CD8-positive, alpha-beta memory T cell (primary cell): ENCODE results near the gene MRPL17. TPM values are rescaled to one million over a fixed set of nuclear protein-coding genes. Genes with fewer than 3 reads are reported as not detected.

Experiments used
- CTCF ChIA-PET: fragments of 350-600 bp; sonication (Branson Sonifier 250); formaldehyde crosslinking; loops from one replicate; lab custom pipeline; 2021; ENCODE audit warnings: antibody characterized with exemption; lab: Charles Lee
- POLR2A ChIA-PET: fragments of 350-600 bp; sonication (Branson Sonifier 250); formaldehyde crosslinking; loops from one replicate; lab custom pipeline; 2021; ENCODE audit warnings: antibody characterized with exemption; lab: Charles Lee
- DNase-seq, 5 donors: peaks; one replicate each; pipeline versions ENCODE4 v3.0.0 to v3.0.0-alpha.2; 2020 to 2022; ENCODE audit warnings: mixed read lengths in 1 of 5
- H3K27ac ChIP-seq: one replicate; pipeline ENCODE4 v1.7.0; 2013; ENCODE audit warnings: low read depth, mild to moderate bottlenecking, low read length, moderate library complexity
- H3K27me3 ChIP-seq: 2 replicates; pipeline ENCODE4 v1.7.0; 2013; ENCODE audit warnings: low read length, mild to moderate bottlenecking; ENCODE audit not compliant: insufficient read depth, poor library complexity, severe bottlenecking
- H3K36me3 ChIP-seq: 2 replicates; pipeline ENCODE4 v1.7.0; 2013; ENCODE audit warnings: mild to moderate bottlenecking, low read length, moderate library complexity; ENCODE audit not compliant: insufficient read depth
- H3K4me1 ChIP-seq: 2 replicates; pipeline ENCODE4 v1.7.0; 2013; ENCODE audit warnings: mild to moderate bottlenecking, low read length, moderate library complexity; ENCODE audit not compliant: insufficient read depth
- H3K4me3 ChIP-seq: 2 replicates; pipeline ENCODE4 v1.7.0; 2013; ENCODE audit warnings: mild to moderate bottlenecking, low read length
- H3K9me3 ChIP-seq: 2 replicates; pipeline ENCODE4 v1.7.0; 2013; ENCODE audit warnings: mild to moderate bottlenecking, low read length
- H3K27ac Mint-ChIP-seq, 8 donors: one replicate each; pipeline ENCODE4 v1.8.0; 2020 to 2021; ENCODE audit warnings: mixed read lengths in 8 of 8, mild to moderate bottlenecking in 6 of 8, inconsistent platforms in 3 of 8, moderate library complexity in 3 of 8
- H3K27me3 Mint-ChIP-seq, 2 donors: one replicate each; pipeline ENCODE4 v1.8.0; 2020 to 2021; ENCODE audit warnings: mixed read lengths in 2 of 2, mild to moderate bottlenecking in 1 of 2, moderate library complexity in 1 of 2
- H3K36me3 Mint-ChIP-seq, 3 donors: one replicate each; pipeline ENCODE4 v1.8.0; 2020 to 2021; ENCODE audit warnings: mixed read lengths in 3 of 3, inconsistent platforms in 1 of 3, mild to moderate bottlenecking in 1 of 3
- H3K4me1 Mint-ChIP-seq, 3 donors: one replicate each; pipeline ENCODE4 v1.8.0; 2020 to 2021; ENCODE audit warnings: mixed read lengths in 3 of 3, inconsistent platforms in 1 of 3, mild to moderate bottlenecking in 1 of 3
- H3K4me3 Mint-ChIP-seq, 7 donors: one replicate each; pipeline ENCODE4 v1.8.0; 2020 to 2021; ENCODE audit warnings: mixed read lengths in 7 of 7, mild to moderate bottlenecking in 6 of 7, moderate library complexity in 4 of 7, inconsistent platforms in 2 of 7
- H3K9me3 Mint-ChIP-seq, 5 donors: one replicate each; pipeline ENCODE4 v1.8.0; 2020 to 2022; ENCODE audit warnings: mixed read lengths in 5 of 5, mild to moderate bottlenecking in 3 of 5, moderate library complexity in 2 of 5, inconsistent platforms in 1 of 5
- polyA plus RNA-seq: library from polyadenylated mRNA; unstranded; fragments of 300-500 nt; fragmentation: Illumina TruSeq; gene quantifications from one replicate; pipeline ENCODE4 v1.2.3, GENCODE V29; 2021
- total RNA-seq, 2 experiments: library from RNA; stranded (reverse); gene quantifications; one replicate each; pipeline ENCODE4 v1.2.3, GENCODE V29; 2021

MRPL17 gene
- total and polyA plus RNA-seq, 3 experiments from 2014 or later = 24.3 to 129 (median 124) TPM

DNA sequence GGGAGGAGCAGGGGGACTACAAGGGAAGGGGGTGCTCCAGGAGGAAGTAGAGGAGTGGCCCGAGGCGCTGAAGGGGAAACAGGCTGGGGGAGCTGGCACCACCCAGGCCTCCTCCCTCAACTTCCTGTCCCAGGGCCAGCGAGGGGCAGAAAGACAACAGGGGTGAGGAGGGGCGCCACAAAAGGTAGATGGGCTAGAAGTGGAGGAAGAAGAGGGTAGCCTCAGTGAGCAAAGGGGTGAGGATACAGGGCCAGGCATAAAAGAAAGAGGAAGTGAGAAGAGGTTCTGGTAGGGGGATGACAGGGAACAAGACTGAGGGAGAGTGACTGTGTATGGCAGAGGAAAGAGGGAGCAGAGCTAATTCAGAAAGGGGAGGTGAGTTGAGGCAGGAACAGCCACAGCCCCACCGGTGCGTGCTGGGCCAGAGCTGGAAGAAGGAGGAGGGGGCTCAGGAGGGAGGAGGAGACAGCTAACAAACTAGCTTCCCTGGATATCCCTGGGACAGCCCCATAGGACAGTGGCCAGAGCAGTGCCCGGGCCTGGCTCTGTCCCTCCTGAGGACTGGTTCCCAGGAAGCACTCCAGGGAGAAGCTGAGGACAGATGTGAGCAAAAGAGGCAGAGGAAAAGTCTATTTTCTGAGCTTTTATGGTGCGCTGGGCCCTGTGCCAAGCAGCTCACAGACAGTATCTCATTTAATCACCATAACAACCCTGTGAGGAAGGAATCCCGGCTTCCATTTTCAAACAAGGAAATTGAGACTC is 36.0 kb downstream of the MRPL17 start:
- no peaks in the 10 kb centered on the region for H3K27me3 ChIP-seq
- H3K4me3 ChIP-seq = peak overlapping the region; percentile 40
- POLR2A ChIA-PET = interaction anchor here (0.6 to 1.8 kb wide), 5 partner anchors 20 to 158 kb away, joined by 3 to 10 read pairs (median 5); partner anchors contain the start of genes TAF10 and TPP1
- Mint-ChIP-seq H3K27me3 (peaks cover 0 to 1% of the 10 kb centered on the region in 2 donors), H3K4me3 (no peak overlapping the region), H3K4me1 (no peaks in the 10 kb centered on the region), H3K9me3 (no peaks in the 10 kb centered on the region), H3K27ac (no peak overlapping the region), H3K36me3 (no peaks in the 10 kb centered on the region)
- CTCF ChIA-PET = interaction anchor here (0.8 to 1.9 kb wide), 12 partner anchors 9 to 116 kb away, joined by 3 to 13 read pairs (median 3); partner anchors contain the start of genes DCHS1, MRPL17 and TPP1
- H3K9me3 ChIP-seq = no peaks in the 10 kb centered on the region
- no peak overlapping the region for H3K27ac ChIP-seq
- H3K4me1 ChIP-seq = peaks cover 65% of the 10 kb centered on the region
- DNase-seq = peak in 3 of 5 donors; percentile 22 to 64 (median 41)
- H3K36me3 ChIP-seq = no peaks in the 10 kb centered on the region

DNA sequence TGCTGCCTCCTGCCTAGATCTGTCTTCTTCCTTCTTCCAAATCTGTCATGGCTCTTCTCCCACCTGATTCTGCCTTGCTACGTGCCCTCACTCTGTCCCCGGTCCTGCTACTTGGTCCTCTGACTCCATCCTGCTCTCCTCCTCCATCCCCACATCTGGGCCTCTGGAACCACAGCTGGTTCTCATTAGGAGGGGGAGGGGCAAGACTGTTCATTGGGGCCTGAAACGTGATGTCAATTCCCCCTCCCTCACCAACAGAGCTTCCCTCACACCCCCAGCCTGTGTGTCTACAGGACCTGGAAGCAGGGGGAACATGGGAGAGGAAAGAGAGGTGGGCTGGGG is 36.6 kb downstream of the MRPL17 start:
- no peak overlapping the region for H3K27ac ChIP-seq
- Mint-ChIP-seq H3K36me3 (no peaks in the 10 kb centered on the region), H3K9me3 (no peaks in the 10 kb centered on the region), H3K27me3 (peaks cover 0 to 1% of the 10 kb centered on the region in 2 donors), H3K27ac (no peak overlapping the region), H3K4me3 (no peak overlapping the region), H3K4me1 (no peaks in the 10 kb centered on the region)
- ChIA-PET POLR2A (interaction anchor here (0.7 to 1.8 kb wide), 4 partner anchors 20 to 157 kb away, joined by 3 to 10 read pairs (median 6); partner anchors contain the start of genes TAF10 and TPP1), CTCF (interaction anchor here (0.9 to 1.9 kb wide), 7 partner anchors 12 to 42 kb away, joined by 3 to 13 read pairs (median 4); partner anchors contain the start of genes MRPL17 and TPP1)
- no peaks in the 10 kb centered on the region for H3K27me3 ChIP-seq
- no peaks in the 10 kb centered on the region for H3K36me3 ChIP-seq
- no peaks in the 10 kb centered on the region for H3K9me3 ChIP-seq
- DNase-seq = no peak
- H3K4me3 ChIP-seq = peak overlapping the region; percentile 40
- peaks cover 62% of the 10 kb centered on the region for H3K4me1 ChIP-seq

DNA sequence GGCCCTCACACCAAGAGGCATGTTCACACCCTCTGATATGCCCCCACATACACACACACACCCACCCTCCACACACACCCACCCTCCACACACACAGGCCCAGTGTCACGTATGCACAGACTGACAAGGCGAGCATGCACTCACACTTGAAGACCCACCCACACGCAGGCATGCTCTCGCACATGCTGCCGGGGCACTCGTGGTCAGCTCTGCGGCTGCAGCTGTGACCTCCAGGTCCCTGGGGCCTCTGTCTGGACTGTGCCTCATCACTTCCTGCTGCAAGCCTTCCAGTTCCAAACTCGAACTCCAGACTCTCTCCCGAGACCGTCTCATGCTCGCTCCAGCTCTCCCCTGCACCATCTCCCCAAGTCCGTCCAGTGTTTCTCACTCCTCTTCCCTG is 37.1 kb downstream of the MRPL17 start:
- Histone ChIP-seq H3K36me3 (no peaks in the 10 kb centered on the region), H3K9me3 (no peaks in the 10 kb centered on the region), H3K27me3 (no peaks in the 10 kb centered on the region), H3K27ac (no peak overlapping the region), H3K4me3 (peak overlapping the region; percentile 40), H3K4me1 (peaks cover 59% of the 10 kb centered on the region)
- no peak for DNase-seq
- Mint-ChIP-seq H3K4me3 (peak overlapping the region in 4 of 7 donors; percentile 29 to 64 (median 59)), H3K27me3 (peaks cover 0 to 1% of the 10 kb centered on the region in 2 donors), H3K27ac (peak overlapping the region in 2 of 8 donors; percentile 80), H3K4me1 (no peaks in the 10 kb centered on the region), H3K36me3 (no peaks in the 10 kb centered on the region), H3K9me3 (no peaks in the 10 kb centered on the region)
- ChIA-PET CTCF (interaction anchor here (1.3 to 1.6 kb wide), 2 partner anchors 27 to 41 kb away, joined by 4 to 5 read pairs; partner anchors contain the start of gene TPP1), POLR2A (interaction anchor here (0.7 to 1.8 kb wide), 3 partner anchors 19 to 157 kb away, joined by 3 to 10 read pairs (median 5); partner anchors contain the start of gene TAF10)

DNA sequence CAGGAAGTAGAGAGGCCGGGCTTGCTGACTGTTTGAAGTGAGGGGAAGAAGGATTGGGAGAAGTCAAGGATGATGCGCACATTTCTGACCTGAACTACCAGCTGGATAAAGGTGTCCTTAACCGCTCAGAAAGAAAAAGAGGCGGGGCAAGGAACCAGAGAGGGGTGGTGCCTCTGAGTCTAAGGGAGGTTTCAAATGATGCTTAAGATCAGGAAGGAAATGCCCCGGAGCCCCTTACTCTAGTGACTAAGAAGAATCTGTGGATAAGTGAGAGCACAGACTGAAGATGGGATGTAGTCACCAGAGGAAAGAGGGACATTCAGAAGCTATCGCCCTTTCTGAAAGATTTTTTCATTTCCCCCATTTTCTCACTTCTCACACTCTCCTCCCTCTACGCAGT is 40.2 kb downstream of the MRPL17 start:
- Histone ChIP-seq H3K27me3 (no peaks in the 10 kb centered on the region), H3K36me3 (no peaks in the 10 kb centered on the region), H3K27ac (no peak overlapping the region), H3K4me3 (no peak overlapping the region), H3K4me1 (peaks cover 45% of the 10 kb centered on the region), H3K9me3 (no peaks in the 10 kb centered on the region)
- DNase-seq = no peak
- H3K27me3 Mint-ChIP-seq = peaks cover 0 to 1% of the 10 kb centered on the region in 2 donors
- no peaks in the 10 kb centered on the region for H3K9me3 Mint-ChIP-seq
- H3K36me3 Mint-ChIP-seq = peaks cover 0 to 4% (median 0%) of the 10 kb centered on the region in 3 donors
- CTCF ChIA-PET = no interaction called here
- no peak overlapping the region for H3K27ac Mint-ChIP-seq
- POLR2A ChIA-PET = no interaction called here
- H3K4me1 Mint-ChIP-seq = no peaks in the 10 kb centered on the region
- H3K4me3 Mint-ChIP-seq = no peak overlapping the region

DNA sequence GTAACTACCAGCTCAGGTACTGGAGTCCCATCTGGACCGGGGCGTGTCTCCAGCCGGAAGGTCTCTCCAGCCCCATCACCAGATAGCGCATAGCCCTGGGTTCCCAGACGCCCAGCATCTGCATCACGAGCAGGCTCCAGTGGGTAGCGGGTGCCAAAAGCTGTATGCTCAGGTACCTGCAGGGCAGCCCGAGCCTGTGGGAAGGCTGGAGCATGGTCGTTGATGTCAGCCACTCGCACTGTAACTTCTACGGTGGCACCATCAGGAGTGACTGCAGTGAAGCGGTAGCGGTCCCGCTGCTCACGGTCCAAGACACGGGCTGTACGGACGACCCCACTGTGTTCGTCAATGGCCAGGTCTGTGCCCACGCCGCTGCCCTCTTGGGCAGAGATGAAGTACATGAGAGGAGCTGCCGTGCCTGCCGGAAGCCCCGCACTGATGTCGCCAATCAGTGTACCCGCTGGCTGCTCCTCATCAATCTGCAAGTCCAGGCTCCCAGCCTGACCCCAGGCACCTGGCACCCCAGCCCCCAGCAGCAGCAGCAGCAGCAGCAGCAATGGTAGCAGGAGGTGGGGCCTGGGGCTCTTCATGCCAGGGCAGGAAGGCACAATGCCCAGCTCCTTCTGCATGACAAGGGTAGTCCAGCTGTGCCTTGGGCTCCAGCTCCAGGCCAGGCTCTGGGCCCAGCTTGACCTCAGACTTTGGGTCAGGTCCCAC is 42.0 kb downstream of the MRPL17 start:
- Mint-ChIP-seq H3K36me3 (peaks cover 0 to 4% (median 0%) of the 10 kb centered on the region in 3 donors), H3K9me3 (no peaks in the 10 kb centered on the region), H3K4me3 (no peak overlapping the region), H3K4me1 (no peaks in the 10 kb centered on the region), H3K27me3 (peaks cover 0 to 1% of the 10 kb centered on the region in 2 donors), H3K27ac (no peak overlapping the region)
- H3K4me1 ChIP-seq = peaks cover 27% of the 10 kb centered on the region
- no peak overlapping the region for H3K4me3 ChIP-seq
- DNase-seq = no peak
- H3K27me3 ChIP-seq = no peaks in the 10 kb centered on the region
- H3K36me3 ChIP-seq = no peaks in the 10 kb centered on the region
- no peak overlapping the region for H3K27ac ChIP-seq
- H3K9me3 ChIP-seq = no peaks in the 10 kb centered on the region
- ChIA-PET CTCF (interaction anchor here (0.6 kb wide), 1 partner anchor 11 kb away, joined by 3 read pairs; no protein-coding TSS in a partner anchor), POLR2A (no interaction called here)

DNA sequence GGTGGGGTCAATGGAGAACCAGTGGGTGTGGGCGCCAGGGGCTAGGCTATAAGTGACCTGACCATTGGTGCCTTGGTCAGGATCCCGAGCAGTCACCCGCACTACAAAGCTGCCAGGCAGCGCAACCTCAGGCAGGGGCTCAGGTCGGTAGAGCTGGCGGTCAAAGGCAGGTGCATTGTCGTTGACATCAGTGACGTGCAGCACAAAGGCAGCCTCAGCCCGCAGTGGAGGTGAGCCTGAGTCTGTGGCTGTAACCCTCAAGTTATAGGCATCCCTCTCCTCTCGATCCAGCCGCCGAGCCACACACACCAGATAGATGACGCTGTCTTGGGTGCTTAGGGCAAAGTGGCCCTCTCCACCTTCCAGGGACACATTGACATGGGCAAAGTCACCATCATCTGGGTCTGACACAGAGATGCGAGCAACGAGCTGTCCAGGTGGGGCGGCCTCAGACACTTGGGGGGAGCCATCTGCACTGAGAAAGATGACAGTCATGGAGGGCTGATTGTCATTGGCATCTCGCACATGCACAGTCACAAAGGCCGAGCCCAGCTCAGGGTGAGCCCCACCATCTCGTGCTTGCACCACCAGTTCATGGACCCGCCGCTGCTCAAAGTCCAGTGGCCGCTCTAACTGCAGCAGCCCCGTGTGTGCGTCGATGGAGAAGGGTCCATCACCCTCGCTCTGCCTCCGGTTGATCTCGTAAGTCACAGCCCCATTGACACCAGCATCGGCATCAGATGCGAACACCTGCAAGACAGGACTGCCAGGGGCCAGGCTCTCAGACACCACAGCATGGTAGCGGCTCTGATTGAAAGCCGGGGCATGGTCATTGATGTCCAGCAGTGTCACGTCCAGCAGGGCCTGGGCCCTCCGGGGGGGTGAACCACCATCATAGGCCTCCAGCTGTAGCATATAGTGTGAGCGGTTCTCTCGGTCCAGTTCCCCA is 42.8 kb downstream of the MRPL17 start:
- no peak overlapping the region for H3K4me3 Mint-ChIP-seq
- H3K27ac ChIP-seq = no peak overlapping the region
- H3K9me3 ChIP-seq = no peaks in the 10 kb centered on the region
- H3K27ac Mint-ChIP-seq = no peak overlapping the region
- H3K27me3 ChIP-seq = no peaks in the 10 kb centered on the region
- H3K9me3 Mint-ChIP-seq = no peaks in the 10 kb centered on the region
- no peaks in the 10 kb centered on the region for H3K36me3 ChIP-seq
- no peaks in the 10 kb centered on the region for H3K27me3 Mint-ChIP-seq
- DNase-seq = no peak
- H3K36me3 Mint-ChIP-seq = peaks cover 0 to 4% (median 0%) of the 10 kb centered on the region in 3 donors
- ChIA-PET POLR2A (no interaction called here), CTCF (interaction anchor here (0.6 to 1.2 kb wide), 3 partner anchors 12 to 261 kb away, joined by 3 to 4 read pairs (median 3); no protein-coding TSS in a partner anchor)
- H3K4me1 ChIP-seq = peaks cover 19% of the 10 kb centered on the region
- H3K4me1 Mint-ChIP-seq = no peaks in the 10 kb centered on the region
- H3K4me3 ChIP-seq = no peak overlapping the region

DNA sequence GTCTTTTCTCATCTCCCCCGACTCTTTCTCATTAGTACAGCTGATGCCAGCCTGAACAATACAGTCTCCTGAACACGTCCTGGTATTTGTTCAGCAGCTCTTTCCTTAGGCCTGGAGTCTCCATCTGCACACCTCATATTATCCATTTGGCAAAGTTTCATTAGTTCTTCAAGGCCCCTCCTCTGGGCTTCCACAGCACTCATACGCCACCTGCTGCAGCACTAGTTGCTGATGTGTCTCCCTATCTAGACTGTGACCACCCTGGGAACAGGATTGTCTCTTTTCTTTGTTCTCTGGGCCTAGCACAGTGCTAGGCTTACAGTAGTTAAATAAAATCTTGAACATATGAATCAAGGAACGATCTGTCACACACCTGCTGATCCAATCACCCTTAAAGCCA is 44.7 kb downstream of the MRPL17 start:
- H3K4me1 Mint-ChIP-seq = no peaks in the 10 kb centered on the region
- no peak overlapping the region for H3K27ac Mint-ChIP-seq
- CTCF ChIA-PET = interaction anchor here (0.9 to 1.2 kb wide), 3 partner anchors 15 to 78 kb away, joined by 3 to 5 read pairs (median 3); no protein-coding TSS in a partner anchor
- Histone ChIP-seq H3K36me3 (no peaks in the 10 kb centered on the region), H3K27ac (no peak overlapping the region), H3K4me3 (no peak overlapping the region), H3K4me1 (peaks cover 5% of the 10 kb centered on the region), H3K27me3 (no peaks in the 10 kb centered on the region), H3K9me3 (no peaks in the 10 kb centered on the region)
- peaks cover 0 to under 1% of the 10 kb centered on the region in 2 donors for H3K27me3 Mint-ChIP-seq
- H3K4me3 Mint-ChIP-seq = no peak overlapping the region
- no peaks in the 10 kb centered on the region for H3K9me3 Mint-ChIP-seq
- peaks cover 0 to 4% (median 0%) of the 10 kb centered on the region in 3 donors for H3K36me3 Mint-ChIP-seq
- DNase-seq = no peak
- POLR2A ChIA-PET = no interaction called here
